NCI-H345 (cell line): Measurements from ENCODE around the gene PCDHA5.

ENCODE experiments used
- DNase-seq: peaks from one replicate; lab custom pipeline; 2025; lab: John Stamatoyannopoulos, UW

PCDHA5 gene

GRCh38 chr5:140862441-140863295 lies 41.3 kb downstream of the PCDHA5 start:
- no peak for DNase-seq

GRCh38 chr5:140868721-140869554 lies 47.5 kb downstream of the PCDHA5 start, which contains the start of gene PCDHA11:
Gene PCDHA11 (plus strand): TSS chr5:140868957. CDS start chr5:140869104, 147 bp downstream.
- no peak for DNase-seq

GRCh38 chr5:140869555-140869886 lies 48.1 kb downstream of the PCDHA5 start:
- DNase-seq = no peak

- DNase-seq = no peak
Measured at GRCh38 chr5:140870221-140871201, 49.1 kb downstream of the PCDHA5 start.
